NCI-H446 (cell line): ENCODE results near the gene DUSP18.
A peak's percentile ranks its signal among the peaks of the same experiment; 100 is the strongest.
"Not testable (repeated sequence)": the region's sequence is repeated elsewhere in the genome, so short reads cannot be mapped to it uniquely, and the experiment has no call there.

Experiments used
- DNase-seq, 2 experiments: peaks; one replicate each; lab custom pipeline; 2025; lab: John Stamatoyannopoulos, UW

Gene DUSP18

DNA sequence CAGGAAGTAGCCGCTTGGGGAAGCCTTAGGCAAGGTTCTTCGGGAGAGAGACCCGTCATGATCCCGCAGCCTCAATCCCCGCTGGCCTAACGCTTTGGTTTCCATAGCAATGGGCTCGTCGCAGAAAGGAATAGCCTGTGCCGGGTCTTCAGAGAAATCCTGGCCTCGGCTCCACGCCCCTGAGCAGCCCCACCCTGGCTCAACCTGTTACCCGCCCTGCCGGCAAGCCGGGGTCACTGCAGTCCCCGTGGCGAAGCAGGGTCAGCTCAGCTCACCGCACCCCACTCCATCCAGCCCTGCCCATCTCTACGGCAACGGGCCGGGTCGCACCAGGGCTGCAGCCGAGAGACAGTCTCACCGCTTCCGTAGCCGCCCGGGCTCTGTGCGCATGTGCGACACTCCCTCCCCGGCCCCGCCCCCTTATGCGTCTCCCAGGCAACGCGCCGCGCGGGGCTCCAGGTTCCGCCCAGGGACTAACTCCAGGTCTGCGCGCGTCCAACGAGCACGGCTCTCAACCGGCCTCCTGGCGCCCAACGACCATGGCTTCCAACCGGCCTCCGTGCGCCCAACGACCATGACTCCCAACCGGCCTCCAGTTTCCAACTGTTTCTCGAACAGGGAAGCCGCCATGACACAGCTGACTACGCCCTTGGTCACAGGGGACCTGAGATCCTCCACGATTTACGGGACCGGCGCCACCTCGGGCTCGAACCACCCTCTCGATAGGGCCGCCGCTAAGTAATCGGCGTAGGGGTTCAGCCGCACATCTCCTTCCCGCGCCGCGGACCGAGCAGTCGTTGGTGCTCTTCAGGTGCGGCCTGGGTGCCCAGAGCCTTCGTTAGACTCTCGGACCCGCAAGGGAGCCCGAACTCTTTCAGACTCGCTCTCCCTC lies at the start of gene DUSP18:
Gene DUSP18, minus strand, starts transcription at position 382 of the 892 bp plus-strand sequence. CDS start 3,872 bp downstream, outside the sequence.
- DNase-seq, result peak; percentile 89 to 93

DNA sequence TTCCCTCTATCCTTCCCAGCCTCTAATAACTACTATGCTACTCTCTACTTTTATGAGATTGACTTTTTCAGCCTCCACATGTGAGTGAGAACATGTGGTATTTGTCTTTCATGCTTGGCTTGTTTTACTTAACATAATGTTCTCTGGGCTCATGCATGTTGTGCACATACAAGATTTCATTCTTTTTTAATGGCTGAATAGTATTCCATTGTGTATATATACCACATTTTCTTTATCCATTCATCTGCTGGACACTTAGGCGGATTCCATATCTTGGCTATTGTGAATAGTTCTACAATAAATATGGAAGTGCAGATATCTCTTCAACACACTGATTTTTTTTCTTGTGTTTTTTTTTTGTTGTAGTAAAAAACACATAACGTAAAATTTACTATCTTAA lies 46.4 kb upstream of the DUSP18 start:
- no peak for DNase-seq

DNA sequence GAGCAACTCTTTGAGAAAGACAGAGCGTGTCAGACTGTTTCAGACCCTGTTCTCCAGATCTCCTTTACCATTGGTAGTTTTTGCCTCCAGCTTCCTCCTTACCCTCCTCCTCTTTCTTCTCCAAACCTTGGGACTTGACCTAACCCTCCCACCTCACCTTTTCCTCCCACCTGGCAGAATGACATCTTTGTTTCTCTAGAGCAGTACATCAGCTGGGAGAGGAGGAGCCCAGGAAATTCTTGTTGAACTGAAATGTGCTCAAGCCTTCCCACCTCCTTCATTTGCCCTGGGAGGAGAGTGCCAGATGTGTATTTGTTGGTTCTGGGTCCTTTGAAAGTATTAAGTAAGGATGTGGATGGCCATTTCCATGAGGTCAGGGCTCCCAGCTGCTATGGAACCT lies 44.4 kb upstream of the DUSP18 start:
- no peak for DNase-seq

DNA sequence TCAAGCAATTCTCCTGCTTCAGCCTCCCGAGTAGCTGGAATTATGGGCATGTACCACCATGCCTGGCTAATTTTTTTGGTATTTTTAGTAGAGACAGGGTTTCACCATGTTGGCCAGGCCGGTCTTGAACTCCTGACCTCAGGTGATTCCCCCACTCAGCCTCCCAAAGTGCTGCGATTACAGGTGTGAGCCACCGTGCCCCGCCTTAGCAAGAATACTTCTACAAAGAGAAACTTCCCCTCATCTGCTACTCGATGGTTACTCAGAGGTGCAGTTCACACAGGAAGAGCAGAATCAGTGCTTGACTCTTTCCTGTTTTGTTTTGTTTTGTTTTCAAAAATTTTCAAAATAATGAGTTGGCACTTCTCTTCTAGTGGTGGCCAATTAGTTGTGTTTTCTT lies 42.3 kb upstream of the DUSP18 start:
- not testable (repeated sequence) for DNase-seq

DNA sequence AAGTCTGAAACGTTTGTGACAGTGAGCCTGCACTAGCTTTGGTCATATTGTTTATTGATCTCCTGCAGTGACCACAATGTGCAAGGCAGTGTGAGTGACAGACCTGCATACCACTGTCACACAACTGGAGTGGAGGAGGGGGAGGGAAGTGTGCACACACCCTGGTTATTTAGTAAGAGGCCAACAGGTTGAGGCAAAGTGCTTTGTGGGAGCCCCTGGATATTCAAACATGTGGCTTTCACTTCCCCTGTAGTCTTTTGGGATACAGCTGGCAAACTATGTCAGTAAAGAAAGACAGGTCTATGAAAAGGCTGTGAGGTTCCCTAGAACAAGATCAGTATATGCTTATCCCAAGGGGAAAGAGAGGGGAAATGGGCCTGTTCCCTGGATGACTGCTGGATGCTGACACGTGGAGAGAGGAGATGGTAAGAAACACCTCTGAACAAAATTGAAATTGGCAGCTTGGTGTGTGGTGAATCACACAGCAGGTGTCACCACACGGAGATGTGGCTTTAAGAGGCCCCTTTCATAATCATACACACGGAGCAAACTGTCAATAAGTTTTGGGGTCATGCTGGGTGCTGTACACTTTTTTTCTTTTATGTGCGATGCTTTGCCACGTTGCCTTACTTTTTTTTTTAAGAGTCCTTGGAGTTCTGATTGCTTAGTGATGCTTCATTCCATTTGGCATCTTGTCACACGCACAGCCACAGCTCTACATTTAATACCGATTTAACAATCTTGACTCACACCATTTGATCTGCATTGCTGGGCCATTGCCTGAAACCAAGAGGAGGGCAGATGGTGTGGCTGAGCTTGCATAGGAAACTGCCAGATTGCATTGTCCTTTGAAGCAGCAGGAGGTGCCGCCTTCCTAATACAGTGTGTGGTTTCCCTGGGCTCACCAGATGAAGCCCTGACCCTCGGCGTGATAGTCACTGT lies 38.3 kb upstream of the DUSP18 start:
- peak; percentile 96 for DNase-seq

DNA sequence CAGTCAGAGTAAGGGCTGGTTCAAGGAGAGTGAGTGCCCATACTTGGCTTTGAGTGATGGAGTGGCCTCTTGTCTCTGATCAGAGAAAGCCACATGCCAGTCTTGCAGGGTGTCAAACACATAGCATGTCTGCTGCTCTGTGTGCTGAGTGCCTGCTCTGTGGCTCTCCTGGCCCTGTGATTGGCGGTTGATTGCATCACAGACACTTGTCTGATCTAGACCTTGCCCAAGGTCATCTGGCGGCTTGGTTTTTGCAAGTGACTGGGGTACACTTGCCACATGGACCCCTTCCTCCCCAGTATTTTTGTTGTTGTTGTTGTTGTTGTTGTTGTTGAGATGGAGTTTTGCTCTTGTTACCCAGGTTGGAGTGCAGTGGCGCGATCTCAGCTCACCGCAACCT lies 37.3 kb upstream of the DUSP18 start:
- DNase-seq, result no peak

DNA sequence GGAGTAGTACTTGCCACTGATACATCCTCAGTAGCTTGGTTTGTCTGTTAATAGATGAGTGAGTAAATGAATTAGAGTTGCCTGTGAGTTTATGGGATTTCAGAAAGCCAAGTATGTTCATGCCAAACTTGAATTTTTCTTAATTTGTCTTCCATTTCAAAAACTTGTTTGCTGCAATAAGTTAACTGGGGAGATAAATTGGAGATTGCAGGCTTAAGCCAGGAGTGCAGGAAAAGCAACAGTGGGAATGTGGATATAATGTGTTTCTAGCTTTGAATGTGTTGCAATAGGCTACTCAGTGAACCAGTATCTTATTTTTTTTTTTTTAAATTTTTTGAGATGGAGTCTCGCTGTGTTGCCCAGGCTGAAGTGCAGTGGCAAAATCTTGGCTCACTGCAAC lies 35.2 kb upstream of the DUSP18 start:
- no peak for DNase-seq

DNA sequence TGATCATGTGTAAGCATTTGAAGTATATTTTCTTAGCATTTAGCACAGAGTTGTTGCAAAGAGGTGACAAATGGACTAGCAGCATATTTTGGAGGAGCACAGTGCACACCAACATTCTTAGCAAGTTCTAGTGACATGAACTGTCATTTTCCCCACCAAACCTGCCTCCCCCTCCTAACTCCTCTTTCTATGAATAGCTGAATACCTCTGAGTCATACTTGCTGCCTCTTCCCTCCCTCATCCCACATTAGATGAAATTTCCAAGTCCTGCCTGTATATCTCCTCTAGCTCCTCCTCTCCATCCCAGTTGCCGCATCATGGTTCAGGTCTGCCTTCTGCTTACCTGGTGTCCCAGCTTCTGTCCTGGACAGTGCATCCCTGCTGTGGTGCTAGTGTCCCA lies 34.2 kb upstream of the DUSP18 start:
- DNase-seq, result no peak

DNA sequence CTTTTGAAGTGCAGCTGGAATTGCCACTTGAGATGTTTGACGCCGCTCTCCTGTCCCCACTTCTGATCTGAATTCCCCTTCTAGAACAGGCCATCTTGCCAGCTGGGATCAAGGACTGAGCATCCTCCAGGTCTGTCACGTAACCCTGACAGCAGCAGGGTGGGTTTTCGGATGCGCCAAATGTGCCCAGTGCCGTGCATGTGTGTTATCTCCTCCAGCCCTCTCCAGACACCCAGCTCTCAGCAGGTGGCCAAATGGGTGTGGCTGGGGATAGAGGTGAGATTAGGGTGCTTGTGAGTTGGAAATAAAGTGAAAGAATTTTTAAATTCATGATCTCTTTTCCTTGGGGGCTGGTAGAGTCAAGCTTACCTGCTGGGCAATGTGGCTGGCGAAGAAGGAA lies 30.3 kb upstream of the DUSP18 start:
- DNase-seq, result no peak

DNA sequence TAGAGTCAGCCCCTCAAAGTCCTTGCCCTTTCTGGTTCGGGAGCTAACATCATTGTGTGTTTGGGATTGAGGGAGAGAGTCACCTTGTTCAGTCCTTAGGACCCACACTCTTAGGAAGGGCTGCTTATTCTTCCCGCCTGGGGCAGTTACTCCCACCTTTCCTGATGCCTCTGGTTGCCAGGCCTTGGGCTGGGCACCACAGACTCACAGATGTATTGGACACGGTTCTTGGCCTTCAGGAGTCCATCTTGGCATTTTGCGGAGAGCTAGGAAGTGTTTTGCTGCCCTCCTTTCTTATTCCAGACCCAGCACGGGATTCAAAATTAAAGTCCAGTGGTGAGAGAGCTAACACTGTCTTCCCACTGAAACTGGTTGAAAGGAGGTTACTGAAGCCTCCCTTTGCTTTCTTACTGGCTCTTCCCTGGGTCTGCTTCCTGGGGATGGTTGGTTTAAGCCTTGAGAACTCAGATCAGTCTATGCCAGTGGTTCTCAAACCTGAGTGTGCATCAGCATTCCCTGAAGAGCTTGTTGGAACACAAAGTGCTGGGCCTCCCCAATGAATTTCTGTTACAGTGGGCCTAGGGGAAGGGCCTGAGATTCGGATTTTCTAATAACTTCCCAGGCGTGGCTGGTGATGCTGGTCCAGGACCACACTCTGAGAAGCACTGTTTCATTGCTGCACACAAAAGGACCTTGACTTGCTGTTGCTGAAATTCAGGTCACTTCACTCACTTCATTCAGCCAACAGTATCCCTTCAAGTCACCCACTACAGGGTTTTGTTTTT lies 28.4 kb upstream of the DUSP18 start:
- DNase-seq, result peak in 1 of 2 experiments; percentile 30

DNA sequence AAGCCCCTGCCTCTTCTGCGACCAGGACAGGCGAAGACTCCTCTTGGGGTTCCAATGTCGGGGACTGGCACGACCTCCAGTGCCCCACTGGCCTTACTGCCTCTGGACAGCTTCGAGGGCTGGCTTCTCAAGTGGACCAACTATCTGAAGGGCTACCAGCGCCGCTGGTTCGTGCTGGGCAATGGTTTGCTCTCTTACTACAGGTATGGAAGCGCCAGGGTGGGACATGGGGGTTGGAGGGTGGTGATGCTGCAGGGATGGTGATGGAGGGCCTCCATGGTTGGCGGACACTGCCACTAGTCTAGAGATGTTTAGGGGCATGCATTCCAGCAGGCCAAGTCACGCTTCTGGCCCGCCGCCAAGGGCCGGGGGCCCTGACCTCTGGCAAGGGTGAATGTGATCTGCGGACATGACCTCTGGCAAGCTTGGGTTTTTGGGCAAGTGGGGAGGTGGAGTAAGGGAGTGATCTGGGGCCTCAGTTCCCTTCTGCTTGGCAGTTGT lies 27.7 kb upstream of the DUSP18 start:
- no peak for DNase-seq

DNA sequence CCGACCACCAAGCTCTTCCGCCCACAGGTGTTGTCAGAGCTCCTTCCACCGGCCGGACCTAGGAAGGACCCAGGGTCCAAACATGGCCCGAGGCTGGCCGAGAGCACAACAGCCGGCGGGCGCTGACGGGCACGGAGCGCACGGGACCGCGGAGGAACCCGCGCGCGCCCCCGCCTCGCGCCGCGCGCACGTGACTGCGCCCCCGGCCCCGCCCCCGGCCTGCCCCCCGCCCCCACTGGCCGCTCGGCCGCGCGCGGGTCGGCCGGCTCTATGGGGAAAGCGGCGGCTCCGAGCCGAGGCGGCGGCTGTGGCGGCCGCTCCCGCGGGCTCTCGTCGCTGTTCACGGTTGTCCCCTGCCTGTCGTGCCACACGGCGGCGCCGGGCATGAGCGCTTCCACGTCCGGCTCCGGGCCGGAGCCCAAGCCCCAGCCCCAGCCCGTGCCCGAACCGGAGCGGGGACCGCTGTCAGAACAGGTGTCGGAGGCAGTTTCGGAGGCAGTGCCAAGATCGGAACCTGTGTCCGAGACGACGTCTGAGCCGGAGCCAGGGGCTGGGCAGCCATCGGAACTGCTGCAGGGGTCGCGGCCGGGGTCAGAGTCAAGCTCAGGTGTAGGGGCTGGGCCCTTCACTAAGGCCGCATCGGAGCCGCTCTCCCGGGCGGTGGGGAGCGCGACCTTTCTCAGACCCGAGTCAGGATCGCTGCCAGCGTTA lies 27.1 kb upstream of the DUSP18 start, which contains the start of gene OSBP2:
Gene OSBP2, plus strand, starts transcription at position 235 of the 711 bp plus-strand sequence. Its CDS starts 36 bp downstream, at position 271.
- DNase-seq, result peak in 1 of 2 experiments; percentile 57

DNA sequence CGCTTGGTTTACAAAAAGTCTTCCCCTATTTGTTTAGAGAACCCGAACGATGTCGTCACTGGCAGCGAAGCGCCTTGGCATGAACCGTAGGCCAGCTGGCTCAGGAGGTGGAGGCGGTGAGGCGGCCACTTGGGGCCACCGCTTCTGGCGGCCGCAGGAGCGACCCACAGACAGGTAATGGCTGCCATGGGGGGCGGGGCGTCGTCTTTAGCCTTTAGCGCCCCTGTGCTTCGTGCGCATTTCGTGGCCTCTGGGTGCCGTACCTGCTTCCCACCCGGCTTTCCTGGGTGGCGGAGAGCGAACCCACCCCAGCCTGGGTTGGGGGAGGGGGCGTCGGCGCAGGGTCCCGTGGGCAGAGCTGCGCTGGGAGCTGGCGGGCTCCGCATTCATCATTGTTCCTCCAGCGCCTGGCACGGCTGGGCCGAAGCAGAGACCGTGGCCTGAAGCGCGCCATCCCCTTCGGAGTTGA lies 26.5 kb upstream of the DUSP18 start:
- DNase-seq, result peak; percentile 66 to 75

DNA sequence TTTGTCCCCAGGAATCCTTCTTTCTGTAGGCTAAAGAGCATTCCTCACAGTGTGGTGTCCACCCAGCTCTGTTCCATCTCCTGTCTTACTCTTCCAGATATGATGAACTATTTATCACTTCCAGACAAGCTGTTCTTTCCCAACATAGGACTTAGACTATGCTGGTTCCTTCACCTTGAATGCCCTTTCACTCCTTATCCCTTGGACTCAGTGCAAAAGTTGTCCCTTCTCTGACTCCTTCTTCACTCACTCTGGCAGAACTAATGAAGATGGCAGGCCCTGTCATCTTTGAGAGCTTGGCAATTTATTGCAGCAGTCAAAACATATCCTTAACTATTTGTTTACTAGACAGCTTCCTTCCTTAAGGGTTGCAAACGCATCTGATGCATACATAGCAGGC lies 23.5 kb upstream of the DUSP18 start:
- DNase-seq, result no peak

DNA sequence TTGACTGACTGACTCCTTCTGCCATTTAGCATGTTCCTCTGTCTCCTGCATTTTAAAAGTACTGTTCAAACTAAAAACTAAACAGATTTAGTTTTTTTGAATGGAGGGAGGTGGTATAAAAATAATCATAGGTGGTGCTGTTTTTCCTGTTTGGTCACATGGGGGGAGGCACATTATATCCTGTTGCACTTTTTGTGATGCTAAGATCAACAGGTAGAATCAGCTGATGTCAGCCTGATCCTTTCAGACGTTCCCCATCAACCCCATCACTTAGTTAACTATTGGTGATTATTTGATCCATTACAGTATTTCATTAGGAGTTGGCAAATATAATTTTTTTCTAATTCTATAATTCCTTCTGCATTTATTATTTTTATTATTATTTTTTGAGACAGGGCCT lies 21.9 kb upstream of the DUSP18 start:
- DNase-seq, result no peak

DNA sequence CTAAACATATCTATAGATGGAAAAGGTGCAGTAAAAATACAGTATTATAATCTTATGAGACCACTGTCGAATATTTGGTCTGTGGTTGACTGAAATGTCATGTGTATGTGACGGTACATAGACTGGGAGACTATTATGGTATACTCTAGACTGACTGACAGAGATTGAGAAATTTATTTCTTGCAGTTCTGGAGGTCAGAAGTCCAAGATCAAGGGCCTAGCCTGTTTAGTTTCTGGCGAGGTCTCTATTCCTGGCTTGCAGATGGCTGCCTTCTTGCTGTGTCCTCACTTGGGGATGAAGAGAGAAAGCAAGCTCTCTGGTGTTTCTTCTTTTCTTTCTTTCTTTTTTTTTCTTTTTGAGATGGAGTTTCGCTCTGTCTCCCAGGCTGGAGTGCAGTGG lies 19.7 kb upstream of the DUSP18 start:
- no peak for DNase-seq

DNA sequence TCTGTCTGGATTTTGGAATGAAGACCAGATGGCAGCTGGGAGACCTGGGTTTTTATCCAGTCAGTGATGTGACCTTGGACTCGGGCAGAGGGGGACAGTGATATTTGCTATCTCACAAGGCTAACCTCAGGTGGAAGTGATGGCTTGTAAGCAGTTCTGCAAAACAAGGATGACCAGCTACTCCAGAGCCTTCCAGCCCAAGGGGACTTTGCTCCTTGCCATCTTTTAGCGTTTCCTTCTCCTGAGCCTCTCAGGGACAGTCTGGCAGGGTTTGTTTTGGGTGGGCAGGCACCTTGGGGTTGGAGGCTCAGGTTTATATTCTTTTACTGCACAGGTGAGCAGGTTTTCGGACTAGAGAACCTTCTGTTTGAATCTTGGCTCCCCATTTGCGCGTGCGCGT lies 17.5 kb upstream of the DUSP18 start:
- no peak for DNase-seq

DNA sequence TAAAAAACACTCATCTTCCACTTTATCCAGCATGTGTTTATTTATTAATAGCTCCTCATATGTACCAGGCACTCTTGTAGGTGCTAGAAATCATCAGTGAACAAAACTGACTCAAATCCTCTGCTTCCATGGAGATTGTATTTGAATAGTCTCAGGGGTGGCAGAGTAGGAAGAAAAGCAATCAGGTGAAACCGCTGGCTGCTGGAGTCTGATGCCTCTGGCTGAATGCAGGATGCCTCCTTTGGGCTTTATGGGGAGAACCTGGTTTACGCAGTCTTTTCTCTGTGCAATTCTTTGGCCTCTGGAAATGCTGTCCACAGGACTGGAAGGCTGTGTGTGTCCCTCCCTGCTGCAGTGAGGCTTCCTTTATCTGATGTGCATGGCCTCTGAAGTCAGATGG lies 14.2 kb upstream of the DUSP18 start:
- no peak for DNase-seq

DNA sequence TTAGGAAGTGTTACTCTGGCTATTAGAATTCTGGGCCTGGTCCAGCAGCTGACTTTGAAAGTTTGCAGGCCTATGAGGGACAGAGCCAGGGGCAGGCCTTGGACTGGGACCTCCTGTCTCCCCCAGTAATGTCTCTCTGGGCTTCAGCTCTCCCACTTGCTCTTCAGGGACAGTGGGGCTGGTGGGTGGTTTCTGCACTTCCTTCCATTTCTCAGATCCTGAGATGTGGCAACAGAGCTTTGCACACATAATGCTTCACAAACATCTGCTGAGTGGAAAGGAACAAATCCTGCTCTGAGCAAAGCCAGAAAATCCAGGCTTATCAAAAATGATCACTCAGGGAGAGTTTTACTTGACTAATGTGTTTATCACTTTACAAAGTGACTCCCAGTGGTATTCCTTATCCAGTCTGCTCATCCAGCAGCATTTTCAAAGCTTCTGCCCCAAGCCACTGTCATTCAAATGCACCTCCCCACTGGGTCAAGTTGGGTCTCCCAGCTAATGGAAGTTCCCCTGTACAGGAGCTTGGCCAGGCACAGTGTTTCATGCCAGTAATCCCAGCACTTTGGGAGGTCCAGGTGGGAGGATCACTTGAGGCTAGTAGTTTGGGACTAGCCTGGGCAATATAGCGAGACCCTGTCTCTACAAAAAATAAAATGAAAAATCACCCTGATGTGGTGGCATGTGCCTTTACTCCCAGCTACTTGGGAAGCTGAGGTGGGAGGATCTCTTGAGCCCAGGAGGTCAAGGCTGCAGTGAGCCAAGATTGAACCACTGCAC lies 13.5 kb upstream of the DUSP18 start:
- no peak for DNase-seq
